RWPE2 (cell line): Measurements from ENCODE around the gene LILRA1.

Experiments used
- ATAC-seq: fragments of 200-7000 bp; cut with Tn5 transposase; 3 replicates; pipeline ENCODE4 v1.9.1; 2021; ENCODE audit warnings: low read depth
- DNase-seq: peaks from one replicate; pipeline ENCODE4 v3.0.0-alpha.2; 2020; ENCODE audit warnings: low spot score
- H3K27ac ChIP-seq: fragments of 450-650 bp; 2 replicates; pipeline ENCODE4 v1.5.1; 2017; ENCODE audit warnings: mild to moderate bottlenecking; ENCODE audit not compliant: poor library complexity, severe bottlenecking
- H3K27me3 ChIP-seq: fragments of 250-450 bp; sonication (Bioruptor Pico); 2 replicates; pipeline ENCODE4 v1.5.1; 2021; ENCODE audit warnings: mild to moderate bottlenecking, moderate library complexity; ENCODE audit not compliant: insufficient read depth, poor library complexity, severe bottlenecking
- H3K36me3 ChIP-seq: fragments of 250-450 bp; sonication (Bioruptor Pico); 2 replicates; pipeline ENCODE4 v1.5.1; 2020; ENCODE audit warnings: low read depth, mild to moderate bottlenecking, moderate library complexity
- H3K4me1 ChIP-seq: fragments of 250-450 bp; sonication (Bioruptor Pico); 2 replicates; pipeline ENCODE4 v1.5.1; 2021; ENCODE audit warnings: mild to moderate bottlenecking, moderate library complexity; ENCODE audit not compliant: insufficient read depth, poor library complexity, severe bottlenecking
- H3K4me3 ChIP-seq: fragments of 250-450 bp; sonication (Bioruptor Pico); 2 replicates; pipeline ENCODE4 v1.5.1; 2021; ENCODE audit warnings: mild to moderate bottlenecking, moderate library complexity; ENCODE audit not compliant: severe bottlenecking
- H3K9me3 ChIP-seq: fragments of 250-450 bp; sonication (Bioruptor Pico); 2 replicates; pipeline ENCODE4 v1.5.1; 2021; ENCODE audit warnings: mild to moderate bottlenecking, moderate library complexity; ENCODE audit not compliant: severe bottlenecking
- TF ChIP-seq, protein P1 (sequence below): fragments of 450-650 bp; IDR thresholded peaks from one replicate; pipeline ENCODE4 v1.5.1; 2017; ENCODE audit warnings: mild to moderate bottlenecking, moderate library complexity; ENCODE audit not compliant: poor library complexity, severe bottlenecking

Gene LILRA1

DNA sequence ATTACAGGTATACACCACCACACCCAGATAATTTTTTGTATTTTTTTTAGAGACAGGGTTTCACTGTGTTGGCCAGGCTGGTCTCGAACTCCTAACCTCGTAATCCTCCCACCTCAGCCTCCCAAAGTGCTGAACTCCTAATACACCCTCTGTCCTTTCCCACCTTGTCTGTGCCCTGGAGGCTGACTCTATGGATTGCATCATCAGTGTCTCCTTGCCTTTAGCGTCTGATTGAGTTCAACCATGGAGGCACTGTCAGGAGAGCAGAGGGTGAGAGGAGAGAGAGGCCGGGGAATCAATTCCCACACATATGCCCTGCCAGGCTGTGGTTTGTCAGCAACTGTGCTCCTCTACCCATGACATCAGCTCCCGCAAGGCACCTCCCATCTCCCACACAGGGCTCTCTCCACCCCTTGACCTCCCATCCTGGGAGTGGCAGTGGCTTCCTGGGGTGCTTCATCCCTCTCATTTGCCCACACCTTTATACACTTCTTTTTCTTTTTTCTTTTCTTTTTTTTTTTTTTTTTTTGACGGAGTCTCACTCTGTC, 56.8 kb downstream of the LILRA1 start:
- Histone ChIP-seq H3K4me3 (no peak overlapping the region), H3K27ac (no peak overlapping the region), H3K9me3 (no peaks in the 10 kb centered on the region), H3K4me1 (no peaks in the 10 kb centered on the region), H3K36me3 (no peaks in the 10 kb centered on the region), H3K27me3 (no peaks in the 10 kb centered on the region)
- ATAC-seq (no peak), DNase-seq (no peak)
- TF ChIP-seq, protein P1, sequence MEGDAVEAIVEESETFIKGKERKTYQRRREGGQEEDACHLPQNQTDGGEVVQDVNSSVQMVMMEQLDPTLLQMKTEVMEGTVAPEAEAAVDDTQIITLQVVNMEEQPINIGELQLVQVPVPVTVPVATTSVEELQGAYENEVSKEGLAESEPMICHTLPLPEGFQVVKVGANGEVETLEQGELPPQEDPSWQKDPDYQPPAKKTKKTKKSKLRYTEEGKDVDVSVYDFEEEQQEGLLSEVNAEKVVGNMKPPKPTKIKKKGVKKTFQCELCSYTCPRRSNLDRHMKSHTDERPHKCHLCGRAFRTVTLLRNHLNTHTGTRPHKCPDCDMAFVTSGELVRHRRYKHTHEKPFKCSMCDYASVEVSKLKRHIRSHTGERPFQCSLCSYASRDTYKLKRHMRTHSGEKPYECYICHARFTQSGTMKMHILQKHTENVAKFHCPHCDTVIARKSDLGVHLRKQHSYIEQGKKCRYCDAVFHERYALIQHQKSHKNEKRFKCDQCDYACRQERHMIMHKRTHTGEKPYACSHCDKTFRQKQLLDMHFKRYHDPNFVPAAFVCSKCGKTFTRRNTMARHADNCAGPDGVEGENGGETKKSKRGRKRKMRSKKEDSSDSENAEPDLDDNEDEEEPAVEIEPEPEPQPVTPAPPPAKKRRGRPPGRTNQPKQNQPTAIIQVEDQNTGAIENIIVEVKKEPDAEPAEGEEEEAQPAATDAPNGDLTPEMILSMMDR = no peak
